Small intestine (tissue), 4 donors: ENCODE results near the gene C1GALT1C1L. TPM values are rescaled to one million over a fixed set of nuclear protein-coding genes. Genes with fewer than 3 reads are reported as not detected.

Experiments
- polyA plus RNA-seq, 4 donors: library from polyadenylated mRNA; stranded (reverse) in 3 of 4; unstranded in 1 of 4; fragments of 200-250 nt in 3 of 4; fragments of 120-200 nt in 1 of 4; gene quantifications; one replicate each; pipeline versions ENCODE4 v1.2.1 to v1.2.3, GENCODE V29; 2013
- donor health status: healthy with polysubstance abuse.
- donor health status: Bipolar disorder and iron deficiency.
- donor health status: healthy.

Gene C1GALT1C1L
- polyA plus RNA-seq, 4 donors: 0.37 to 0.68 TPM; not detected in 2

Other genes with a start within 250 kb of the C1GALT1C1L start
- 10 to 100 TPM in 3 of 4 donors, 1 to 10 TPM in 1; 6.3 to 13.5 (median 12.7) TPM for gene THADA, start 80.4 kb downstream of the C1GALT1C1L start, polyA plus RNA-seq
- gene PLEKHH2, start 39.2 kb downstream of the C1GALT1C1L start, polyA plus RNA-seq: 1 to 10 TPM; 1.1 to 9.7 (median 1.5) TPM
- gene DYNC2LI1, start 97.6 kb upstream of the C1GALT1C1L start, polyA plus RNA-seq: 10 to 100 TPM; 21.8 to 68.6 (median 48.1) TPM
- 100 to 1,000 TPM in 2 of 4 donors, 10 to 100 TPM in 1, 1 to 10 TPM in 1; 2.3 to 242 (median 126) TPM for gene ABCG5, start 162.4 kb upstream of the C1GALT1C1L start, polyA plus RNA-seq
- 10 to 100 TPM; 10.5 to 38.9 (median 24.7) TPM for gene ABCG8, start 162.5 kb upstream of the C1GALT1C1L start, polyA plus RNA-seq